T-helper 22 cell (primary cell): ENCODE results near the gene ARHGEF39.
A peak's percentile ranks its signal among the peaks of the same experiment; 100 is the strongest.

Experiments used
- DNase-seq: peaks from one replicate; pipeline ENCODE4 v3.0.0-alpha.2; 2020; ENCODE audit warnings: low read depth

The ARHGEF39 gene

DNA sequence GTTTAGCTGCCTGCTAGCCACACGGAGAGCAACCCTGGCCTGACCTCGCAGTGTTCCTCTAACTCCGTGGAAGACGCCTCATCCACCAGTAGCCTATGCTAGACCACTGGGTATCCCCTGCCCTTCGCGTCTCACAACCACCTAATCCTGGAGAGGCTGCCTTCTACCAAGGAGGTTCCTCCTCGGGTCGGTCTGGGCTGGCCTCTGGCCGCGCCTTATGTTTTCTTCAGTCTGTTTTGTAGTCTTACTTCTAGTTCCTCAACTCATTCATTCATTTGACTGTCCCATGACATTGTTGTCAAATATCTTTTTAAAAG lies 26.3 kb upstream of the ARHGEF39 start:
- DNase-seq: no peak

DNA sequence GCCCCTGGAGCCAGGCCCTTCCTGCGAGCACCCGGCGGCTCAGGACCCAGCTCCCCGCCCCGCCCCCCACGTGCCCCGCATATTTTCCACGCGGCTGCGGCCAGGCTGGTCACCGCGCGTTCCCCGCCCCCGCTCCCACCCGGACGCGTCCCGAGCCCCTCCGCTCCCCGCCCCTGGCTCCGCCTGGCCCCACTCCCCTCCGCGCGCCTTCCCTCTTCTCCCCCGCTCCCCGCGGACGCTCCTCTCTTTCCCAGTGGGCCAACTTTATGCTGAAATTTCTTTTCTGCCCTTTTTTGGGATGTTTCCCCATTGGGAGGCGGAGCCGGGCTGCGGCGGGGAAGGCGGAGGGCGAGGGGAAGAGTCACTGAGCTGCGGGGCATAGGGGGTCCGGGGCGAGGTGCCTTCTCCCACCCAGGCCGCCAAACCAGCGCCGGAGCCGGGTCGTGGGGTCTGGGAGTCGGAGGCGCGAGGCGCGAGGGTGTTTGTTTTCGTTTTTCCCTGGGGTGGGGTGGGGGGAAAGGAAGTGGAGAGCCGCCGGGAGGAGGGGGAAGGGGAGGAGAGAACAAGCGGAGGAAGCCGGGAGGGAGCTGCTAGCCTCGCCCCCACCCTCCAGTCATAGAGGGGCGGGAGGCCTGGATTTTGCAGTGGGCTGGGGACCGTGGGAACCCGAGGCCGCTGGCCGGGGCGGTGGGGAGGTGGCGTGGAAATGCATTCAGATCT lies 25.8 kb upstream of the ARHGEF39 start:
- peak; percentile 8 for DNase-seq

DNA sequence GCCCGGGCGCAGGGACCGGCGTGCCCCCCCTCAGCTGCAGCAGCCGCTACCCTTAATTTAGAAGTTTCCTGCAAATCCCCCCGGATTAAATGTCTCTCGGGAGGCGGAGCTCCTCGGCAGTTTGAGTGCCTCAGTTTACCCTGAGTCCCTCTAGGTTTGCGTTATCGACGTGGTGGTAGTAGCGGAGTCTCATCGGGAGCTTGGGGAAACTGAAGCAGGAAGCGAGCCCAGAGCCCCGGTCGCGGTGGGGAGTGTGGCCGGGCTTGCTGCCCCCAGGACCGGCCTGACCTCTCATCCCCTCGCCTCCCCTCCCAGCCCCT lies 25.3 kb upstream of the ARHGEF39 start:
- DNase-seq: no peak

DNA sequence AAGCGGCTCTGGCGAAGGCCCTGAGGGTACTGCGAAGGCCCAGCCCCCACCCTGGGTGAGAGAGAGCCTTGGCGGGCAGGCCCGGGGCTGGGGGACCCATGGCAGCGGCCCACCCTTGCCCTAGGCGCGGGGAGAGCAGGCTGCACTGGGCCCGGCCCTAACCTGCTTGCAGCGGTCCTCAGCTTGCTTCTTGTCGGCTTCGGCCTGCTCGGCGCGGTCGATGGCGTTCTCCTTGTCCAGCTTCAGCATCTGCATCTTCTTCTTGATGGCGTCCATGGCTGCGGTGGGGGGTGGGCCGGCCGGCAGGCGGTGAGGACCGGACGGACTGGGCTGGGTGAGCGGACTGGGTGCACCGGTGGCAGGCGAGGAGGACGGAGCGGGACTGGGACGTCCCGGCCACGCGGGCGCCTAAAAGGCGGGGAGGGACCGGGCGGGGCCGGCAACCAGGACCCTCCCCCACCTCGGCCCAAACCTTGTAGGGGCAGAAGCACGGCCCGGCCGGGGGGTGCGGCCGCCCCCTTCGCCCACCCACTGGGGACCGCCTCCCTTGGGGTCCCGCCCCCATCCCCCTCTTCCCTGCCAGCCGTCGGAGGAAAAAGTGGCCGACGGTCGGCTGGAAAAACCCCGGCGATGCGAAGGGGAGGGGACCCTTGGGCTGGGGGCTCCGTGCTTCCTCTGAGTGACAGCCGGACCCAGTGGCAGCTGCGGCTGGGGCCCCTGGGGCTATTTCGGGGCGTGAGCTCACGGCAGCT lies 24.7 kb upstream of the ARHGEF39 start, which contains the start of gene TPM2:
Gene TPM2 (minus strand): TSS at position 384 of the 752 bp plus-strand sequence. CDS start 108 bp downstream, at position 276.
- DNase-seq: no peak

DNA sequence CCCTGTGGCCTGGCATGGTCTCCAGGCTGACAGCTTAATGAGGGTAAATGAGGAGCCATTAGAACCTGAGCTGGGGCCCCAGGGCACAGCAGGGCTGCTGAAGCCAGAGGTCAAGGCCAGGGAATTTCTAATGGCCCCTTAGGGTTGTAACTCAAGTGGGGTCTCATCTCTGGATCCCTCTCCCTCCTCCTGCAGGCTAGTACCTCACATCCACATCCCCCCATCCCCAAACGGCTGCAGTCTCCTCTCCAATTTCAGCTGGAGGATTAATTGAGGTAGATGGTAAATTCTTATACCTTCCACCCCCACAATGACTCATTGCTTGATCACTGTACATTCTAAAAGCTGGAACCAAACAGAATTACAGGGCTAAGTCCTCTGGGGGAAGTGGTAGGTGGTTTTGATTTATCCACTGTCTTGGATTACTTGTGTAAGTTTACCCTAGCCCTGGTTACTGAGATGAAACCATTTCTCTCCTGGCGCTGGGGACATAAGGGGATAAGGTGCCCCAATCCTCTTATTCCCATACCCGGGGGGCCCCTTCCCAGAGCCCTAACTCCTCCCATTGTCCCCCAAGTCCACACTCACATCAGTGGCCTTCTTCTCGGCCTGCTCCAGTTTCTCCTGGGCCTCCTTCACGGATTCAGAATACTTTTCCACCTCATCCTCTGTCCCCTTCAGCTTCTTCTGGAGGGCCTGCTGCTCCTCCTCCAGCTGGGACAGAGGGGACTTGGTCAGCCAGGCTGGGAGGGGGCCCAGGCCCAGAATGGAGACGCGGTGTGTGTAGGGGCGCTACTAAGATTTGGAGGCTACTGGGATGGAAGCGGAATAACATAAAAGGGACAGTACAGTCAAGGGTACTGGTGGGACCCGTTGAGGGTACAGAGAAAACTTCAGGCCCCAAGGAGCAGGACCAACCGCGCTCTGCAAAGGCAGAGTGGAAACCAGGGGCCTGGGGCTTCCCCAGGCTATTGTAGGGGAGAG lies 23.9 kb upstream of the ARHGEF39 start:
- DNase-seq: no peak

DNA sequence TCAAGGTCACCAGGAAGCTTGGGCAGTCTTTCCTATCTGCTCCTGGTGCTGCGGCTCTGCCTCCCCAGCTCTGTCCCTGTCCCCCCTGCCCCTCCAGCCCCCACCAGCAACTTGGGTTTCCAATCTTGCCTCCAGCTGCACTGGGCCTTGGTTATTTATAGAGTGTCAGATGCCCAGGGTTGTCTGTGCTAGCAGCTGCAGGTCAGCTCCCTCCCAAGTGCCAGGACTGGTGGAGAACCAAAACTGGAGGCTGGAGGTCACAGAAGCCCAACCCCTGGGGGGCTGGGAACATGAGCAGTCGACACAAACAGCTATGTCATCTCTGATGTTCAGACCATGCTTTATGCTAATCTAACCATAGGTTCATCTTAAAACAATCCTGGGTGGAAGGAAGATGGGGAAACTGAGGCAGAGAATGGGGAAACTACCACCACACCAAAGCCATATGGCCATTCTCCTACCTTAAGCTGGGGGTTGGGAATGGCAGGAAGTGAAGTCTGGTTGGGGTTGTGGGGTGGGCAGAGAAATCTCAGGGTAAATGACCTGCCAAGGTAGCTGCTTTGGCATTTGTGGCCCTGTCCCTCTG lies 23.1 kb upstream of the ARHGEF39 start:
- DNase-seq: no peak

DNA sequence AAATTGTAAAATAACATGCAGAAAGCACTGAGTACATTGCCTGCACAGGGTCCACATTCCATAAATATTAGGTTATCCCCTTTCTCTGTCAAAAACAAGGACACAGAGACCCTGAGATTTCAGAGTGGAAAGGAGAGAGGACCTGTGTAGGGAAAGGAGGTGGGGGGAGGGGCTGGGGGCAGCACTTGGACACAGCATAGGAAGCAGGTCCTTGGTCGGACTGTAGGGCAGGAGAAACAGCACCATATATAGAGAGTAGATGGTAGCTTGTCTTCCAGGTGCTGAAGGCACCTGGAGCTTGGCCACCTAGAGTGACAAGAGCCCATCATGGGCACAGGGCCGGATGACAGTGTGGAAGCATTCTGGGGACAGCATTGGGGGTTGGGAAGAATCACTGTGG lies 22.3 kb upstream of the ARHGEF39 start:
- no peak for DNase-seq

DNA sequence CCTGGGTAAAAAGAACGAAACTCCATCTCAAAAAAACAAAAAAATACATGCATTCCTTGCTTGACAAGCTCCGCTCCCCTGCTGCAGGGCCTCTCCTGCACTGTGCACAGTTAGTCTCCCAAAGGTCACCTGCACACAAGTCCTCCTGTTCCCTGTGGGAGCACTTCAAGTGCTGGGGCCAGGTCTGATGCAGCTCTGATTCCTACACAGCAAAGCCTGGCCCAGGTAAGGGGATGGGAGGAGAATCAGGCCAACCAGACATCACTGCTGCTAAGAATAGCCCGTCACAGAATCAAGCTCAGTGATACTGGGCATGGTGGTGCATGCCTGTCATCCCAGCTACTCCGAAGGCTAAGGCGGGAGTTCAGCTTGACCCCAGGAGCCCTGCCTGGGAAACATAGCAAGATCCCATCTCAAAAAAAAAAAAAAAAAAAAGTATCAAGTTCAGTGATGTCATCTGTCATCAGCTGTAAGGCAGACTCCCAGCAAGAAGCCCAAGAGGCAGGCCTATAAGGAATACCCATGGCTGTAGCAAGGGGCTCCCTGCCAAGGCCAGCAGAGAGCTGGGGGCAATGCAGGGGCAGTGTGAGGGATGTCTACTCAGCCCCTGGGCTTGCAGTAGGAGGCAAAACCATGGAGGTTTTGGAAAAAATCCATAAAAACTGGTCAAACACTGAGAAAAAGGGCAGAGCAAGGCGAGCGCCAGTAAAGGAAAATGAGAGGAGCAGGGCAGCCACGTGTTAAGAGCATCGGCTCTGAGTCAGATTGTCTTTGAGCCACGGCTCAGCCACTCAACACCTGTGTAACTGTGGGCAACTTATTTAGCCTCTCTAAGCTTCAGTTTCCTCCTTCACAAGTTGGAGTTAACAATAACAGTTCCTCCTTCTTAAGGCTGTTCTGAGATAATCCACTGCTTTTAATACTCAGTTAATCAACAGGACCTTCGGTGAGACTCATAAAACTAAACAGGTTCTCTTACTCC lies 21.5 kb upstream of the ARHGEF39 start:
- no peak for DNase-seq

DNA sequence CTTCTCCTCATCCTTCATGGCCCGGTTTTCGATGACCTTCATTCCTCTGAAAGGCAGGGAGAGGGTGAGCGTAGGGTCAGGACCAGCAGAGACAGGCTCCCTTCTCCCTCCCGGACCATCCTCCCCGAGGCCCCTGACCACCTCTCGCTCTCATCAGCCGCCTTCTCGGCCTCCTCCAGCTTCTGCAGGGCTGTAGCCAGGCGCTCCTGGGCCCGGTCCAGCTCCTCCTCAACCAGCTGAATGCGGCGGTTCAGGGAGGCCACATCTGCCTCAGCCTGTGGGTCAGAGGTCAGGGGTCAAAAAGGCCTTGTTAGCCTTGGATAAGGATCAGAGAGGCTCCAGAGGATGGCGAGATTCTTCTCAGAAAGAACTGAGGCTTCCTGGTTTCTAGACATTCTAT lies 20.5 kb upstream of the ARHGEF39 start:
- no peak for DNase-seq

DNA sequence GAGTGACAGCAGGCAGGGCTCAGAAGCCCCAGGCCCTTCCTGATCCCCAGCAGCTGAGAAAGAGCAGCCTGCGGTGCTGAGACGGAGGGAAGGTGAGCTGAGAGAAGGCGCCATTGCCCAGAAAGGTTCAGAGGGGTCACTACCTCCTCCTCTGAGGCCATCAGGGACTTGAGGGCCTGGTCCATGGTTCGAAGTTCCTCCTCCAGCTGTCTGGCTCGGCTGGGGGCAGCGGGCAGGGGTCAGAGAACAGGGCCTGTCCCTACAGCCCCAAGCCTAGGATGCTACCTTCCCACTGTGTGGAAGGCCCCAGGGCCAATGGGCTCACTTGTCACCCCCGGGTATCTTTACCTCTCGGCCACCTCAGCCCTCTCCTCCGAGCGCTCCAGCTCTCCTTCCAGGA lies 19.9 kb upstream of the ARHGEF39 start:
- no peak for DNase-seq

DNA sequence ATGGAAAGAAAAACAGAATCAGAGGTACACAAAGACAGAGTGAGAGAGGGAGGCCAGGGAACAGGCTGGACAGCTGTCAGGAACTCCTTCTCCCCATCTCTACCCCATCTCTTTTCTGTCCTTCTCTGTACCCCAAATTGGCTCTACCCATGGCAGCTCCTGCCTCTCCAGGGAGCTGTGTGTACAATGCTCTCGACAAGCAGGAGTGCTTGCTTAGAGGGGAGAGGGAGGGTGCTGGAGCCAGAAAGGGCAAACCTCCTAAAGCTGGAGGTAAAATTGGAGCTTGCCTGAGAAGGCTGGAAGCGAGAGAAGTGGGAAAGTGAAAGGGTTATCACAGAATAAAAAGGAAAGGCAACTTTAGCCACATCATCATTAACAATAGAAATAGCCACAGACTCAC lies 18.3 kb upstream of the ARHGEF39 start:
- no peak for DNase-seq

DNA sequence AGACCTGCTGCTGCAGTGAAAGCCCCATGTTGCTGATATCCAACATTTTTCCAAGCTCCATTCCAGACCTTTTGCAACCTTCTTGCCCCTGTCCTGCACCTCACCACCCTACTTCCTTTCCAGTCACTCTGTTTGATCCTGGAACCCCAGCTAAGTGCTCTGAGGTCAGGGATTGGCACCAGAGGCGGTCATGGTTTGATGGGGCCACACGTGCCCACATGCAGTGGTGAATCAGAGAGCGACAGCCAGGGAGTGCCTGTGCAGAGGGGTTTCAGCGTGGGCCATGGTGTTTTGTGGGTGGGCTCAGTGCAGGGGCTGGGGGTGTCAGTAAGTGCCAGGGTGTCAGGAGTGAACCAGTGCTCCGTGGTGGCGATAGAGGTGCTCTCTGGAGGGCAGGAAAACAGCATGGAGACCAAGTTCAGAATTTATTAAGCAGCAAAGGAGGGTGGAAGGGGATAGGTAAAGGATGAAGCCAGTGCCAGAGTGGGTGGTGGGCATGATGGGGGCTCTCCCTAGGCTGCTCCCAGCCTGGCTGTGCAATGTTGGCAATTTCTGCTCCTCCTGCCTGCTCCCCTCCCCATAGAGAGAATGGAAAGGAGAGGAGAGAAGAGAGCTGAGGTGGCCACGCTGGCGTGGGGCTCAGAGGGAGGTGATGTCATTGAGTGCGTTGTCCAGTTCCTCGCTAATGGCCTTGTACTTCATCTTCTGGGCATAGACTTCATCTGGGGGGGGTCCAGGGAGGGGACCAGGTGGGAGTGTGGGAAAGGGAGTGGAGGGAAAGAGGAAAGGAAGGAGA lies 17.7 kb upstream of the ARHGEF39 start:
- no peak for DNase-seq

DNA sequence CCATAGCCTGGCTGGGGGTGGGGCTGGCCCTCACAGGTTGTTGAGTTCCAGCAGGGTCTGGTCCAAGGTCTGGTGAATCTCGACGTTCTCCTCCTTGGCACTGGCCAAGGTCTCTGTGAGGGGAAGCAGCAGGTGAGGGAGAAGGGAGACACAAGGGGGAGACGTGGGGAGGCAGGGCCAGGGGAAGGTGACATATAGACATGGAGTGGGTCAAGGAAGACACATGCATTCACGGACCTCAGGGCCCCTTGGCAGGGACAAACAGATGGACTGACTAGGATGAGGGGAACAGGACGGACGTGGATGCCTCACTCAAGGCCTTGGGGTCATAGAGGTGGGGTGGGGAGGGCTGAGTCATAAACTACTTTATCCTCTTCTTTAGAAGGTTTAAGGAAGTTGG lies 17.1 kb upstream of the ARHGEF39 start:
- no peak for DNase-seq

DNA sequence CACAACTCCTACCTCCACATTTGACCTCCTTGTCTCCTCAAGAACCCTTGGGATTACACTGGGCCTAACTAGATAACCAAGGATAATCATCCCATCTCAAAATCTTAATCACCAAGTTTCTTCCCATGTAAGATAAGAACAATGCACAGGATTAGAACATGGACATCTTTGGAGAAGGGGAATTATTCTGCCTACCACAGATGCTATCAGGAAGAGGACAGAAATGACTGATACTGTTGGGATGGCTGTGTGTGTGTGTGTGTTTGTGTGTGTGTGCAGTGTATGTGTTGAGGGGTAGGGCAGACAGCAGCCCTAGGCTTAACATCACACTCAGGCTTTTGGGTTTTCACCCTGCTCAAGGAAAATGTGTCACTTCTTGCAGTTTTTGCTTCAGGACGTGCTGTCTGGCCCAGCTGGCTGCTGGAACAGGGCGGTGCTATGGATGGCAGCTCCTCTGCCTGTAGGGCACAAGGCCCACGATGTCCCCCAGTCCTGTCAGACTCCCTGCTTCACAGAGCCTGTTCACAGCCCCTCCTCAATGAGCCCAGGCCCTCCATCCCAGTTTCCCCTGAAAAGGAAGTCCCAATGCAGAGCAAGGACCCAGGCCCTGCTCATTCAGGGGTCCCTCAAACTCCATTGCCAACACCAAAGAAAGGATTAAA lies 16.5 kb upstream of the ARHGEF39 start:
- DNase-seq: no peak

DNA sequence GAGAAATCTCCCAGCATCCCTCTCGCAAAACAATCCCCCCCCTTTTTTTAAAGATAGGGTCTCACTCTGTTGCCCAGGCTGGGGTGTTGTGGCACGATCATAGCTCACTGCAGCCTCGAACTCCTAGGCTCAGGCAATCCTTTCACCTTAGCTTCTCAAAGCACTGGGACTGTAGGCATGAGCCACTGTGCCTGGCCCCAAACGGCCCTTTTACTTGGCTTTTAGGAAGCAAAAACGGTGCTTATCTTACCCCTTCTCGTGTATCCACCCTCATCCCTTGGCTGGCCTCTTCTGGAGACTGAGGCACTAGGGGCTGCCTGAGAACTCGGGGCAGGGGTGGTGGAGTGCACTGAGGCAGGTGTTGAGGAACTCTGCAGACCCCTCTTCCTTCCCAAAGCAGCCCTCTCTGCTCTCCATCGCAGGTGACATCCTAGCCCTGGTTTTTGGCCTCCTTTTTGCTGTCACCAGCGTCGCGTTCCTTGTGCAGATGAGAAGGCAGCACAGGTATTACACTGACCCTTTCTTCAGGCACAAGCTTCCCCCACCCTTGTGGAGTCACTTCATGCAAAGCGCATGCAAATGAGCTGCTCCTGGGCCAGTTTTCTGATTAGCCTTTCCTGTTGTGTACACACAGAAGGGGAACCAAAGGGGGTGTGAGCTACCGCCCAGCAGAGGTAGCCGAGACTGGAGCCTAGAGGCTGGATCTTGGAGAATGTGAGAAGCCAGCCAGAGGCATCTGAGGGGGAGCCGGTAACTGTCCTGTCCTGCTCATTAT lies 15.5 kb upstream of the ARHGEF39 start:
- DNase-seq: no peak

DNA sequence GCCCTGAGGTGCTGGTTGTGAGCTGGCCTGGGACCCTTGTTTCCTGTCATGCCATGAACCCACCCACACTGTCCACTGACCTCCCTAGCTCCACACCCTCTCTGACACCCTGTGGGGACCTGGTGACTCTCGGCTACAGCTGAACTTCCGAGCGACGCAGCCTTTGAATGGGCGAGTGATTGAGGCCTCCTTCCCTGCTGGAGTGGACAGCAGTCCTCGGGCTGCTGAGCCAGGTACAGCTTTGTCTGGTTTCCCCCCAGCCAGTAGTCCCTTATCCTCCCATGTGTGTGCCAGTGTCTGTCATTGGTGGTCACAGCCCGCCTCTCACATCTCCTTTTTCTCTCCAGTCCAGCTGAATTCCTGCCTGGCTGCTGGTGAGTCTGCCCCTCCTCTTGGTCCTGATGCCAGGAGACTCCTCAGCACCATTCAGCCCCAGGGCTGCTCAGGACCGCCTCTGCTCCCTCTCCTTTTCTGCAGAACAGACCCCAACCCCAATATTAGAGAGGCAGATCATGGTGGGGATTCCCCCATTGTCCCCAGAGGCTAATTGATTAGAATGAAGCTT lies 14.9 kb upstream of the ARHGEF39 start:
- DNase-seq: no peak

DNA sequence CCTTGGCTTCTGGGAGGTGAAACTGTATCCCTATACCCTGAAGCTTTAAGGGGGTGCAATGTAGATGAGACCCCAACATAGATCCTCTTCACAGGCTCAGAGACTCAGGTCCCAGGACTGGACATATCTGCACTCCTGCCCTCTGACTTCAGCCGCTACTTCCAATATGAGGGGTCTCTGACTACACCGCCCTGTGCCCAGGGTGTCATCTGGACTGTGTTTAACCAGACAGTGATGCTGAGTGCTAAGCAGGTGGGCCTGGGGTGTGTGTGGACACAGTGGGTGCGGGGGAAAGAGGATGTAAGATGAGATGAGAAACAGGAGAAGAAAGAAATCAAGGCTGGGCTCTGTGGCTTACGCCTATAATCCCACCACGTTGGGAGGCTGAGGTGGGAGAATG lies 14.1 kb upstream of the ARHGEF39 start:
- no peak for DNase-seq

DNA sequence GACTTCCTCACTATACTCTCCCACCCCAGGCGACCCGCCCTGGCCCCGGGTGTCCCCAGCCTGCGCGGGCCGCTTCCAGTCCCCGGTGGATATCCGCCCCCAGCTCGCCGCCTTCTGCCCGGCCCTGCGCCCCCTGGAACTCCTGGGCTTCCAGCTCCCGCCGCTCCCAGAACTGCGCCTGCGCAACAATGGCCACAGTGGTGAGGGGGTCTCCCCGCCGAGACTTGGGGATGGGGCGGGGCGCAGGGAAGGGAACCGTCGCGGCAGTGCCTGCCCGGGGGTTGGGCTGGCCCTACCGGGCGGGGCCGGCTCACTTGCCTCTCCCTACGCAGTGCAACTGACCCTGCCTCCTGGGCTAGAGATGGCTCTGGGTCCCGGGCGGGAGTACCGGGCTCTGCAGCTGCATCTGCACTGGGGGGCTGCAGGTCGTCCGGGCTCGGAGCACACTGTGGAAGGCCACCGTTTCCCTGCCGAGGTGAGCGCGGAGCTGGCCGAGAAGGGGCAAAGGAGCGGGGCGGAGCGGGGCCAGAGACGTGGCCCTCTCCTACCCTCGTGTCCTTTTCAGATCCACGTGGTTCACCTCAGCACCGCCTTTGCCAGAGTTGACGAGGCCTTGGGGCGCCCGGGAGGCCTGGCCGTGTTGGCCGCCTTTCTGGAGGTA lies 10.9 kb upstream of the ARHGEF39 start:
- no peak for DNase-seq
